Measurements from ENCODE around the gene REPS1.
"Not testable (repeated sequence)": the region's sequence is repeated elsewhere in the genome, so short reads cannot be mapped to it uniquely, and the experiment has no call there.

Gene REPS1

DNA sequence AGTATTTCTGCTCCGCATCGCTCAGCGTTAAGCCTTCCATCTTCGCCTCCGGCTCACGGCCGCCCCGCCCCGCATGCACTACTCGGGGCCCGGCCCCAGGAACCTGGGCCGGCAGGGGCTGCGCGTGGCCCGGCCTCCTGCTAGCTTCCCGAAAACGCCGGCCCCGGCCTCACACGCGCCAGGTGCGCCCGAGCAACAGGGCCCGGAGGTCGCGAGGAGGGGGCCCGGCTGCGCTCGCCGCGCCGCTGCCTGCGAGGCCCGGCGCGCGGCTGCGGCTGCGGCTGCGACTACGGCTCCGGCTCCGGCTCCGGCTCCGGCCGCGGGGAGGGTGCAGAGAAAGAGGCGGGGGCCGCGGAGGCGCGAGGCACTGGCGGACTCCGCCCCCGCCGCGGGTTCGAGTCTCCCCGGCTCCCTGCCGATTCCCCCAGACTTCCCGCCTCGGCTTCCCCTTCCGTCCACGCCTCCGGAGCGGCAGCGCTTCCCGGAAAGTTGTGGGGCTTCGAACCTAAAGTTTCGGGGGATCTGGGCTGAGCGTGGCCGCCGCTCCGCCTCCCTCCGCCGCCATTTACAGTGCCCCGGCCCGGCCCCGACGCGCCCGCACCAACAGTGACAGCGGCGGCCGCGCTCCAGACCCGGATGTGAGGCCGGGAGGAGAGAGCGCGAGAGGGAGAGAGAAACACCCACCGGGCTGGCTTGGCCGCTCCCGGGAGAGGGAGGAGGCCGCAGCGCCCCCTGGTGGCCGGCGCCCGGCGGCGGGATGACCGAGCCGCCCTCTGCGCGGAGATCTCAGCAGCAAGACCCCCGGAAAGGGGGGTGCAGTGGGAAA, at the start of gene REPS1:
Gene REPS1, minus strand, starts transcription at position 611 of the 826 bp plus-strand sequence. Its CDS starts 571 bp downstream, at position 40.
- DNase-seq (ENCODE audit: low read depth), result peak; percentile 87

- DNase-seq (ENCODE audit: low read depth), result no peak
Observed at GRCh38 chr6:139037490-139037889, 49.4 kb upstream of the REPS1 start.

DNA sequence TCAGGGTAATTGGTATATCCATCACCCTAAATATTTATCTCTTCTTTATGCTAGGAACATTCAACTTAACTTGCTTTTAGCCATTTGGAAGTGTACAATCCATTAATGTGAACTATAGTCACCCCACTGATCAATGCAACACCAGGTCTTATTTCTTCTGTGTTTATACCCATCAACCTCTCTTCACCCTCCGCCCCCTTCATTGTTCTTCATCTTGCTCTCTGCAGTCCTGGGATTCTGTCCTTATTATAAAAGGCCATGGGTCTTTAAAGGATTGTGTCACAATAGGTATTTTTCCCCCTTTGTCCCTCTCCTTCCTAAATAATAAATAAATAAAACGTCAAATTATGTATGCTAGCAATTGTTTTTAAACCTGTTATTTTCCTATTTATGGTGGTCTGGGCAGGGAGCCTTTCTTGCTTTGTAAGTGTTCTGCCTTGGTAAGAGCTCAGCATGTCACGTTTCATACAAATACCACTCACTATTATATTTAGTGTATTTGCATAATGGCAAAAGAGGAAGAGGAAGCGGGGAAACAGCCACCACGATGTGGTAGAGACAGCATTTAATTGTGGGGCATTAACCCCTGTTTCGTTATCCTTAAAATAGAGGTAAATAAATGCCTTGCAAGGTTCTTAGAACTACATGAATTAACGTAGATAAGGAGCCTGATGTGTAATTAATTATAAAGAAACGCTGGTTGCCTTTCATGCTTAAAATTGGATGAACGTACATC, 42.3 kb upstream of the REPS1 start:
- DNase-seq (ENCODE audit: low read depth), result no peak

GRCh38 chr6:139029470-139030227, 41.6 kb upstream of the REPS1 start:
- no peak for DNase-seq (ENCODE audit: low read depth)

- DNase-seq (ENCODE audit: low read depth), result peak; percentile 54
Observed at GRCh38 chr6:139028658-139029469, 40.8 kb upstream of the REPS1 start, which contains the start of gene ABRACL. ABRACL (plus strand) TSS chr6:139028745; CDS start chr6:139034161, 5,416 bp downstream.

DNA sequence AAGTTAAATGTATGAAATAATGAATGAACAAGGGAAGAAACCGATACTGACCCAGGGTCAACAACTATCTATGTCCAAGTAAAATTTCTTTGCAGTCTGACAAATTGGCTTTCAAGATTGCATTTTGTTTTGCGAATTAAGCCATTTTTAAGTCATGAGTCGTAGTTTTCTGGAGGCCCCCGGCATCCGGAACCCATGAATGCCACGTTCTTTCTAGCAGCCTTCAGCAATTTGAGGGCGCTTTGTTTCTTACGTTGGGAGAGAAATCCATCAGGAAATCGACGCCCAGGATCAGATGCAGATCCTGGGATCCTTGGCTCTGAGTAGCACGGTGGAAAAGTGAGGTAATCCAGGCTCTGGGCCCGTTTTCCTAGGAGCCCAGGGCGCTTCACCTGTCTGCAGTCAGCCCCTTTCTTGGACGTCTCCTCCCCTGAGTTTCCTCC, 40.2 kb upstream of the REPS1 start:
- no peak for DNase-seq (ENCODE audit: low read depth)

DNA sequence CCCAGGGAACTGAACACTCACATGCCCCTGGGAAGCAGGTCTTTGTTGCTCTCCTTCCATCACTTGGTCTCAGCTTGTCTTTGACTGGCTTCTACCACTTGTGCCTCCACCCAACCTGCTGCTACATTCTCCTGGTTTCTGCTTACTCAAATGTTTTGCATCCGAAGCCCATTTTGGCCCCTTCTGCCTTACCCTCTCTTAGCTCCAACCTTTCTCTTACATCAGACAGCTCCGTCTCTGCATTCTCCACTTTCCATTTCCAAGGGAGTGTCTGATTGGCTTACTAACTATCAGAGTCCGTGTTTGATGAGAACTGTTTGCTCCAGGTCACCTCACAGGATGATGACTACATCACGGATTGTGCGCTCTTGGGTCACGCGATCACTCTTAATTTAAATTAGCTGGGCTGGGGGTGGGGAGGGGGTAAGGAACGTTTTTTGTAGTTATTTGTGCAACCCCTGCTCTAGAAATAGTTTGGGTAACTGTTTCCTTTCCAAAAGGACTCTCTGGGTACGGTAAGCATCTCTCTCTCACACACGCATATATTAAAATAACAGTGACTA, 39.6 kb upstream of the REPS1 start:
- no peak for DNase-seq (ENCODE audit: low read depth)

DNA sequence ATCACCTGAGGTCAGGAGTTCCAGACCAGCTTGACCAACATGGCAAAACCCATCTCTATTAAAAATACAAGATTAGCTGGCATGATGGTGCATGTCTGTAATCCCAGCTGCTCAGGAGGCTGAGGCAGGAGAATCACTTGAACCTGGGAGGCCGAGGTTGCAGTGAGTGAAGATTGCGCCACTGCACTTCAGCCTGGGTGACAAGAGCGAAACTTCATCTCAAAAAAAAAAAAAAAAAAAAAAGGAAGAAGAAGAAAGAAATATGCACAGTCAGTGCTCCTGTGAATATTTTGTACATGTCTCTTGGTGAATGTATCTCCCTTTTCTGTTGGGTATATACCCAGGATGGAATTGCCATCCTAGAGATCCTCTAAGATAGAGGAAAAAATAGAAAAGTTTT, 37.4 kb upstream of the REPS1 start:
- DNase-seq (ENCODE audit: low read depth), result not testable (repeated sequence)

DNA sequence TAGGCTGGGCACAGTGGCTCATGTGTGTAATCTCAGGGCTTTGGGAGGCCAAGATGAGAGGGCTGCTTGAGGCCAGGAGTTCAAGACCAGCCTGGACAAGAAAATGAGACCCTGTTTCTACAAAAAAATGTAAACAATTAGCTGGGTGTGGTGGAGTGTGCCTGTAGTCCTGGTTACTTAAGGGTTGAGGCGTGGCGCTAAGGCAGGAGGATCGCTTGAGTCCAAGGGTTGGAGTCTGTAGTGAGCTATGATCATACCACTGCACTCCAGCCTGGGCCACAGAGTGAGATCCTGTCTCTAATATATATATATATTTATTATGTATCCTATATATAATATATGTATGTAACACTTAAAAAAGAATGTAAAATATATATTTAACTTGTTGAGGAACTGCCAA, 32.6 kb upstream of the REPS1 start:
- no peak for DNase-seq (ENCODE audit: low read depth)

DNA sequence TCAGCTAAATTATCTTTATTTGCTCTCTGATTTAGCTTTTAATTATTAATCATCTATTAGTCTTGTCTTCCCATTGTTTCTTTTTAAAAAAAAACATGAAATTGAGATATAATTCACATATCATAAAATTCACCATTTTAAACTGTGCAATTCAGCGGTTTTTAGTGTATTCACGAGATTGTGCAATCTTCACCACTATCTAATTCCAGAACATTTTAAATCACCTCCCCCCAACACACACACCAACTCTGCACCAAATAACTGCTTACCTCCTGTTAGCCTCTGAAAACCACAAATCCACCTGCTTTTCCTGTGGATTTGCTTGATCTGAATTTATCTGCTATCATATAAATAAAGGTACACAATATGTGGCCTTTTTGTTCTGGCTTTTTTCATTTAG, 31.7 kb upstream of the REPS1 start:
- DNase-seq (ENCODE audit: low read depth), result no peak

DNA sequence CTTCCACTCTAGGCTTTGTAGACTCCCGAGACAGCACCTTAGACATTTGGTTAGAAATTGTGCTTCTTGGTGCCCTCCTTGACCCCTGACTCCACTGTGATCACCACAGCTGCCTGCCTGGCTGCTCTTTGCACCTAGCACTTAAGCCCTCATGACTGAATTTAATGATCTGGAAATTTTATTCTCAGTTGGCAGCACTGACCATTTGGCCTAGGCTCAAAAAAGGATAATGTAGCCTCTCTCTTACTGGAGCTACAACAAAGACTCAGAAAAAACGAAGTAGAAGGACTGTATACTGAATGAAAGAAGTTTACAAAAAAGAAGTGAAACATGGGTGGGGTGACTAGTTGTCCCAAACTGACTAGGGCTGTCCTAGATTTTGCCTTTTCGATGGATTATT, 29.2 kb upstream of the REPS1 start:
- no peak for DNase-seq (ENCODE audit: low read depth)

GRCh38 chr6:139016337-139017213, 28.5 kb upstream of the REPS1 start:
- no peak for DNase-seq (ENCODE audit: low read depth)

GRCh38 chr6:139014945-139015344, 26.9 kb upstream of the REPS1 start:
- no peak for DNase-seq (ENCODE audit: low read depth)

DNA sequence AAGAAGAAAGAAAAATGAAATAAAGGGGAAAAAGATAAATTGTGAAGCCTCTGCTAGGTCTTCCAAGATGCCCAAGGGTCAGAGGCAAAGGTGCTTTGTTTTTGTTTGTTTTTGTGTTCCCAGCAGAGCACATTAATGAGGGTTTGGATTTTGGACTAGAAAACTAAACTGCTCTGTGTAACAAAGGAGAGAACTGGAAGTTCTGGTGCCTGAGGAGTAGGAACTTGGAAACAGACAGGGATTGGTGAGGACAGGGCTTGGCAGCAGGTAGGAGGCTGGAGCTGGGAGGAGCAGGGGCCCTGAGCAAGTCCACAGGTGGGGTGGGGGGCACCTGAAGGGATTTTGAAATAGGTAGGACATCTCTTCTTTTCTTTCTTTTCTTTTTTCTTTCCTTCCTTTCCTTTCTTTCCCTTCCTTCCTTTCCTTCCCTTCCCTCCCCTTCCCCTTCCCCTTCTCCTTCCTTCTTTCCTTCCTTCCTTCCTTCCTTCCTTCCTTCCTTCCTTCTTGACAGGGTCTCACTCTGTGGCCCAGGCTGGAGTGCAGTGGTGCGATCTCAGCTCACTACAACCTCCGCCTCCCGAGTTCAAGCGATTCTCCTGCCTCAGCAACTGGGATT, 25.2 kb upstream of the REPS1 start:
- no peak for DNase-seq (ENCODE audit: low read depth)

- no peak for DNase-seq (ENCODE audit: low read depth)
Observed at GRCh38 chr6:139011980-139012379, 23.9 kb upstream of the REPS1 start.

- no peak for DNase-seq (ENCODE audit: low read depth)
Observed at GRCh38 chr6:139010674-139011073, 22.6 kb upstream of the REPS1 start.

- no peak for DNase-seq (ENCODE audit: low read depth)
Observed at GRCh38 chr6:139008117-139008516, 20.1 kb upstream of the REPS1 start.

GRCh38 chr6:139007428-139007827, 19.4 kb upstream of the REPS1 start:
- DNase-seq (ENCODE audit: low read depth), result no peak

DNA sequence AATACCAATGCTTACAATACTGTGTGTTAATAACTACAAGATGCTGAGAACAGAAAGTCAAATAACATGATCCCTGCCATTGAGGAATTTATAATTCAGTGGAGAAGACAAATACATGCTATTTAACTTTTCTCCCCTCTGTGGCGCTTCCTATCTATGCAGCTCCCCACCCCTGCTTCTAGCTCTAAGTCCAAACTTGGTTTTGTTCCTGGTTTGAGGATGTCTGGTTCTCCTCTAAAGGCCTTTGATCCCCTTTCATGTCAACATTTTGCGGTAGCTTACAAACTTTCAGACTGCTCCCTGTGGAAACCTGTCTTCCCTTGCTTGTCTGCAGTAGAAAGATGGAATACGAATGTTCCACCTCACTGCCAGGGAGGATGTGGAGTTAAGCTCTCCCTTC, 18.4 kb upstream of the REPS1 start:
- no peak for DNase-seq (ENCODE audit: low read depth)

- no peak for DNase-seq (ENCODE audit: low read depth)
Observed at GRCh38 chr6:139003751-139004150, 15.7 kb upstream of the REPS1 start.

All from activated T-cell treated with anti-CD3 and anti-CD28 coated beads for 1 hour (primary cell).